GM12891 (cell line): ENCODE results near the gene GMFB.
"Not testable (repeated sequence)": the region's sequence is repeated elsewhere in the genome, so short reads cannot be mapped to it uniquely, and the experiment has no call there.

Experiments
- DNase-seq: peaks from one replicate; pipeline ENCODE4 v3.0.0; 2011; ENCODE audit warnings: low spot score; ENCODE audit not compliant: insufficient read length
- FAIRE-seq: peaks from 2 replicates; lab custom pipeline; 2011; peaks lifted over from hg19 to GRCh38; lab: Jason Lieb, UNC
- PAX5 ChIP-seq: IDR thresholded peaks from 2 replicates; pipeline ENCODE4 v1.6.1; 2011; ENCODE audit warnings: low read length, moderate library complexity, mild to moderate bottlenecking; ENCODE audit not compliant: insufficient read depth, severe bottlenecking
- POLR2A ChIP-seq: IDR thresholded peaks from 2 replicates; pipeline ENCODE4 v1.6.1; 2011; ENCODE audit warnings: low read depth, low read length, control low read depth
- POLR2AphosphoS5 ChIP-seq: IDR thresholded peaks from 2 replicates; pipeline ENCODE4 v1.6.1; 2011; ENCODE audit warnings: low read depth, low read length, control low read depth
- POU2F2 ChIP-seq: IDR thresholded peaks from 2 replicates; pipeline ENCODE4 v1.6.1; 2011; ENCODE audit warnings: low read depth, mild to moderate bottlenecking, control low read depth, low read length, moderate library complexity
- SPI1 ChIP-seq: IDR thresholded peaks from 2 replicates; pipeline ENCODE4 v1.6.1; 2011; ENCODE audit warnings: low read depth, low read length, control low read depth
- TAF1 ChIP-seq: IDR thresholded peaks from 2 replicates; pipeline ENCODE4 v1.6.1; 2011; ENCODE audit warnings: low read depth, low read length, control low read depth

The GMFB gene

DNA sequence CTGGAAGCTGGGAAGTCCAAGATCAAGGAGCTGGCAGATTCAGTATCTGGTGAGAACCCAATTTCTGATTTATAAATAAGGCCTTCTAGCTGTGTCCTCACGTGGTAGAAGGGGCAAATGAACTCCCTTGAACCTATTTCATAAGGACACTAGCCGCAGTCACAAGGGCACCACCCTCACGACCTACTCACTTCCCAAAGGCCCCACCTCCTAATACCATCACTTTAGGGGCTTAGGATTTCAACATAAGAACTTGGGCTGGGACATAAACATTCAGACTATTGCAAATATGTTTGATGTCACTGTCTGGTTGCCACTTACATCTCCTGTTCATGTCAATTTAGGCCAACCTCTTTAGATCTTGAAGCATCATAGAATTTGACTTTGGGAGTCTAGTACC, 36.8 kb downstream of the GMFB start:
- FAIRE-seq = no peak
- TF ChIP-seq POLR2A (no peak), PAX5 (no peak), POLR2AphosphoS5 (no peak), POU2F2 (no peak), SPI1 (no peak), TAF1 (no peak)
- no peak for DNase-seq

- TF ChIP-seq POU2F2 (no peak), SPI1 (no peak), POLR2A (no peak), POLR2AphosphoS5 (no peak), PAX5 (no peak)
- FAIRE-seq (peak; percentile 16), DNase-seq (no peak)
These were observed 37.6 kb downstream of the GMFB start for GRCh38 chr14:54451121-54451601.

- no peak for TF ChIP-seq POU2F2
- peak; percentile 64 for TF ChIP-seq SPI1
- DNase-seq = no peak
- no peak for FAIRE-seq
These were observed 38.2 kb downstream of the GMFB start for GRCh38 chr14:54450535-54450934.

DNA sequence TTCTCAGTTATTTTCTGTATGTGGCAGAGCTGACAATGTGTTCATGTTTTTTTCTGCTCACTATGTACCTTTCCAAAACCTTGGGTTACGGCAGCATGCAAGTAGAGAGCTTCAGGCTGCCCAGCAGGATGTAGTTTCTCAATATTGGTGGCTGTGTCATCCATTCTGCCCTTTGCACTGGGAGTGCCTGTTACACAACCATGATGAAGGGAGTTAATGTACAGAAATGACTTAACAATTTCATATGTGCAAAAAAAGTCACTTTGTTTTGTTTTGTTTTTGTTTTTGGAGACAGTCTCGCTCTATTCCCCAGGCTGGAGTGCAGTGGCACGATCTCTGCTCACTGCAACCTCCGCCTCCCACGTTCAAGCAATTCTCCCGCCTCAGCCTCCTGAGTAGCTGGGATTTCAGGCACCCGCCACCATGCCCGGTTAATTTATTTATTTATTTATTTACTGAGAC, 41.5 kb downstream of the GMFB start:
- DNase-seq = no peak
- no peak for FAIRE-seq

GRCh38 chr14:54446161-54446693, 42.6 kb downstream of the GMFB start:
- FAIRE-seq (no peak), DNase-seq (no peak)
- TF ChIP-seq POU2F2 (no peak), SPI1 (no peak), TAF1 (no peak), PAX5 (no peak), POLR2AphosphoS5 (no peak), POLR2A (no peak)

More for the DNA sequence above, 41.5 kb downstream of the GMFB start:
- TF ChIP-seq PAX5 (no peak), TAF1 (no peak), POU2F2 (no peak), POLR2AphosphoS5 (no peak), POLR2A (no peak), SPI1 (no peak)

- FAIRE-seq (no peak), DNase-seq (no peak)
- no peak for TF ChIP-seq POU2F2
- no peak for TF ChIP-seq PAX5
- TF ChIP-seq TAF1 = no peak
- no peak for TF ChIP-seq POLR2AphosphoS5
- no peak for TF ChIP-seq SPI1
- no peak for TF ChIP-seq POLR2A
These were observed 44.1 kb downstream of the GMFB start for GRCh38 chr14:54444681-54445080.

DNA sequence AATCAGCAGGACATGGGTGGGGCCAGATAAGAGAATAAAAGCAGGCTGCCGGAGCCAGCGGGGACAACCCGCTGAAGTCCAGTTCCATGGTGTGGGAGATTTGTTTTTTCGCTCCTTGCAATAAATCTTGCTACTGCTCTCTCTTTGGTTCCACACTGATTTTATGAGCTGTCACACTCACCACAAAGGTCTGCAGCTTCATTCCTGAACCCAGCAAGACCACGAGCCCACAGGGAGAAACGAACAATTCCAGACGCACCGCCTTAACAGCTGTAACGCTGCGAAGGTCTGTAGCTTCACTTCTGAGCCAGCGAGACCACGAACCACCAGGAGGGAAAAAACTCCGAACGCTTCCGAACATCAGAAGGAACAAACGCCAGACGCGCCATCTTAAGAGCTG, 44.8 kb downstream of the GMFB start:
- DNase-seq = no peak
- no peak for TF ChIP-seq POLR2AphosphoS5
- no peak for TF ChIP-seq PAX5
- TF ChIP-seq POLR2A = no peak
- no peak for TF ChIP-seq SPI1
- TF ChIP-seq POU2F2 = no peak
- no peak for TF ChIP-seq TAF1
- no peak for FAIRE-seq

GRCh38 chr14:54442961-54443360, 45.8 kb downstream of the GMFB start:
- not testable (repeated sequence) for DNase-seq, FAIRE-seq

DNA sequence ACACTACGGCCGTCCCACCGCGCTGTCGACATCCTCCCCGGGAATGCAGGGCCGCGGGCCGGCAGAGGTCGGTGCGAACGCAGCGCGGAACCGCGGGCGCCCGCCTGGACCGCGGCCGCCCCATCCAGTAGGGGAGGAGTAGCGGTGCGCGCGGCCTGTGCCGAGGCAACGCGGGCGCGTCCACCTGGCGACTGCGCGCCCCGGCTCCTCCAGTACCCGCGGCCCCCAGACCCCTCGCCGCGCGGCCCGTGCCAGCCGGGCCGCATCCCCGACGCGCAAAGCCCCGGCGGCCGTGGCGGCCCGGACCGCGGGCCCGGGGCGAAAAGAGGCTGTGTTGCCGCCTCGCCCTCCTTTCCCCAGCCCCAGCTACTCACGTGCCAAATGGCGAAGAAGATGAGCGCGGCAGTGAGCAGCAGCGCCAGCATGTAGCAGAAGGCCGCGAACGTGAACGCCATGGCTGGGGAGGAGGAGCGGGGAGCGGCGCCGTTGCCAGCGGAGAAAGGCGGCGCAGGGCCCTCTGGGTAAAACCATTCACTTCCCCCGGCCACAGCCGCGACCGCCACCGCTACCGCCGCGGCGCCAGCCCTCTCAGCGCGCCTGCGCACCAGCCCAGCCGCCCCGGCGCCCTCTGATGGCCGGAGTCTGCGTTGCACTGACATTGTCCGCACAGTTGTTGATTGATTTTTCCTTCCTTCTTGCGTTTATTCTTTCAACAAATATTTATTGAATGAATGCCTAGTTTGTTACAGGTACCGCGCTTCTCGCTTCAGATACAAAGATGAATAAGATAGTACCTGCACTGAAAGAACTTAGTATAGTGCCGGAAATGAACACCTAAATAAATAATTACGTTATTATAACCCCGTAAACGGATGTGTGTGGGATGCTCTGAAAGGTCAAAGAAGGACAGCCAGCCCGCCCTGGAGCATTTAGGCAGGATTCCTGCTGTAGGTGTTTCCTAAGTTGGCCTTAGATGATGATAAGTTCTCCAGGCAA, 47.6 kb downstream of the GMFB start, which contains the start of gene CNIH1:
CNIH1 (minus strand) TSS at position 502 of the 996 bp plus-strand sequence; CDS start at position 455, 47 bp downstream.
- DNase-seq (peak; percentile 92), FAIRE-seq (peak; percentile 96)

More for the DNA sequence above, 47.6 kb downstream of the GMFB start, which contains the start of gene CNIH1:
- TF ChIP-seq TAF1 = peak; percentile 63; the same call in 1 of the 2 replicates
- peak; percentile 63 for TF ChIP-seq POLR2AphosphoS5
- TF ChIP-seq PAX5 = peak; percentile 24
- TF ChIP-seq SPI1 = peak; percentile 53
- TF ChIP-seq POU2F2 = no peak
- TF ChIP-seq POLR2A = peak; percentile 59; the same call in 1 of the 2 replicates
